GM19328 (cell line): Measurements from ENCODE around the gene POU3F2.

Experiments used
- ATAC-seq: cut with Tn5 transposase; IDR thresholded peaks from one replicate; pipeline ENCODE4 v1.9.1; 2021; ENCODE audit warnings: mild to moderate bottlenecking, moderate library complexity; ENCODE audit not compliant: unreplicated experiment

POU3F2 gene

GRCh38 chr6:98843271-98844243 lies 9.2 kb downstream of the POU3F2 start:
- ATAC-seq, result no peak

DNA sequence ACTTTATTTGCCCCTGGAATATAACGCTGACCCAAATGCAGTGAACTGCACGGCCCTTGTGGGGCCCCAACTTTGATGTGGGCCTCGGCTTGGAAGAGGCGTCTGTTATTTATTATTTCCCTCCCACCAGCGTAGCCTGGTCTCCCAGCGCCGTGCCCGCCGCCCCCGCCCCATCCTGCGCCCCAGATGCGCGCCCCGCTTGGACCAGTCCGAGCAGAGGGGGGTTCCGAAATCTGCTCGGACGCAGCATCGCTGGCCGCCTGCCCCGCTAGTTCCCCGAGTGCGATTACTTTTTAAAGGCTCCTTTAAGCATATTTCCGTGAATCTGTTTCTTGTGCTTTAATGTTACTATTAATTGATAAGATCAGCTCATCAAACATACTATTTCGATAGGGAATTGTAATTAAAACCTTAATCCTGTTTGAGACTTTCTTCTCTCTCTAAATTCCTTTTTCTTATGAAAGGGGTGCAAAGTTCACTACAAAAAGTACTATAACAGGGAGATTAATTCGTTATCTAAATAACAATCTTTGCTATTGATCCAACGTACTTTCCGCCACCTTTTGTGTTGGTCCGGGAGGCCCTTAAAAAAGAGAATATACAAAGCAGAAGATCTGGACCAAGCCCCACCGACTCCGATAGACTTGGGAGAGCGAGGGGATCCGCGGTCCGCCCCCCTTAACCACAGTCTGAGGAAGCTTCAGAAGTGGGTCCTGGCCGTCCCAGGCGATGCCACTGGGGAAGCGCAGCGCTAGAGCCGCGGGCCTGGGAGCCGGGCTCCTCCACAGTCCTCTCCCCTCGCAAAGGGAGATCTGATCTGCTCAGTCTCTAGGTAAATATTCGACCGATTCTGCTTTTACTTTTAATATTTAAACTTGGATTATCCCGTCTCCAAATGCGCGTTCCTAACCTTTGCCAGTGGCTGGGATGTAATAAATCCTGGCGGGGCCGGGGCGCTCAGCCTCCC lies 10.2 kb downstream of the POU3F2 start:
- ATAC-seq, result no peak

- ATAC-seq, result peak; percentile 54
Measured at GRCh38 chr6:98845211-98846020, 11.0 kb downstream of the POU3F2 start.

- no peak for ATAC-seq
Measured at GRCh38 chr6:98846021-98846380, 11.6 kb downstream of the POU3F2 start.

GRCh38 chr6:98847416-98847778 lies 13.0 kb downstream of the POU3F2 start:
- ATAC-seq, result no peak

GRCh38 chr6:98847779-98848538 lies 13.6 kb downstream of the POU3F2 start:
- no peak for ATAC-seq

GRCh38 chr6:98848539-98849242 lies 14.3 kb downstream of the POU3F2 start:
- ATAC-seq, result no peak

GRCh38 chr6:98864497-98864896 lies 30.1 kb downstream of the POU3F2 start:
- ATAC-seq, result no peak

GRCh38 chr6:98871057-98871456 lies 36.7 kb downstream of the POU3F2 start:
- no peak for ATAC-seq

DNA sequence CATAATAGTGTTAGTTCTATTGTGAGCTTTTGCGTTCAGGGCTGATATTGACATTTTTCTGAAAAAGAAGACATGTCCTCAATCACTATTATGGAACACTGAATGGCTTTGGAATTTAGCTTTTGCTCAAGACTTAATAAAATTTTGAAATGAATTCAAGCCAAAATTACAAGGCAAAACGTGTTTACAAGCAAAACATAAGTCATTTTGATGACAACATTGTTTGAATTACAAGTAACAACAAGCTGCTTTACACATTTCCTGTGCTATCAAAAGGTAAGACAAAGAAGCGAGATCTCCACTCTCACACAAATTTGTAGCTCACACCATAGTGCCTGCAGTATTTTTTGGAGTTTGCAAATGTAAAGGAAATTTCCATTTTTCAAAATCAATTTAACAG lies 37.4 kb downstream of the POU3F2 start:
- no peak for ATAC-seq

- ATAC-seq, result no peak
Measured at GRCh38 chr6:98875375-98875774, 41.0 kb downstream of the POU3F2 start.

GRCh38 chr6:98877250-98877649 lies 42.9 kb downstream of the POU3F2 start:
- ATAC-seq, result no peak

GRCh38 chr6:98880486-98880885 lies 46.1 kb downstream of the POU3F2 start:
- peak; percentile 72 for ATAC-seq

DNA sequence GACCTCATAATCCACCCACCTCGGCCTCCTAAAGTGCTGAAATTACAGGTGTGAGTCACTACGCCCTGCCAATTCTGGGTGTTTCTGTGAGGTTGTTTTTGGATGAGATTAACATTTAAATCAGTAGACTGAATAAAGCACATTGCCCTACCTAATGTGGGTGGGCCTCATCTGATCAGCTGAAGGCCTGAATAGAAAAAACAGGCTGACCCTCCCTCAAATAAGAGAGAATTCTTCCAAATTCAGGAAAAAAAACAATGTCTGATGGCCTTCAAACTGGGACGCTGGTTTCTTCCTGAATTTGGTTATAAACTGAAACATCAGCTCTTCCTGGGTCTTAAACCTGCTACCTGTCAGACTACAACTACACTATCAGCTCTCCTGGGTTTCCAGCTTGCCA lies 51.0 kb downstream of the POU3F2 start:
- ATAC-seq, result no peak

- no peak for ATAC-seq
Measured at GRCh38 chr6:98887650-98888049, 53.3 kb downstream of the POU3F2 start.
